Suprapubic skin (tissue), 4 donors: ENCODE measurements around the gene SPDYE16.
"Not testable (repeated sequence)": the region's sequence is repeated elsewhere in the genome, so short reads cannot be mapped to it uniquely, and the experiment has no call there.

Source experiments
- CTCF ChIP-seq, 2 donors: fragments of 200-600 bp in 1 of 2; fragments of 450-650 bp in 1 of 2; sonication (generic) in 1 of 2; IDR thresholded peaks; one replicate each; pipeline ENCODE4 v1.5.1; 2016 to 2019; ENCODE audit warnings: antibody characterized with exemption in 2 of 2, mild to moderate bottlenecking in 1 of 2, moderate library complexity in 1 of 2
- EP300 ChIP-seq: sonication (generic); formaldehyde crosslinking; IDR thresholded peaks from one replicate; pipeline ENCODE4 v1.6.1; 2017; ENCODE audit warnings: antibody characterized with exemption
- POLR2AphosphoS5 ChIP-seq, 3 donors: sonication (generic); formaldehyde crosslinking; IDR thresholded peaks; one replicate each; pipeline ENCODE4 v1.6.1; 2017; ENCODE audit warnings: antibody characterized with exemption in 3 of 3

DNA sequence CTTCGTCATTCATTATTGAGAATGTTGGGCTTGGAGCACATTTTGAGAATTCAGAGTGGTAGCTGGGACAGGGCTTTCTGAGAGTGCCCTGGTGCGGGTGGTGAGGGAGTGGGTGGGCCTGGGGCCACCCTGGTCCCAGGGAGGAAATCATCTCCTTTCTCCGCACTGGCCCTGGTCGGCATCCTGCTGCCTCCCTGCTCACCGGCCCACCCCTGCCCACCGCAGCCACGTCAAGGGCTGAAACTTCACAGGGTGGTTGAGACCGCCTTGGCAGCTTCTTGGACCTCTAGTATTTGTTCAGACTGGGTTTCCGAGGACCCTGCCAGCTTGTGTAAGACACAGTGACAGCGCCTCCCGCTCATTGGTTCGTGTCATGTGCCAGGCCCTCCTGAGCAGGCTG is 58.6 kb downstream of the SPDYE16 start:
- TF ChIP-seq POLR2AphosphoS5 (IDR thresholded peaks at IDR 0.05); CTCF (IDR thresholded peaks at IDR 0.05); EP300: not testable (repeated sequence)
